Prostate gland (tissue), 2 donors: ENCODE measurements around the gene SHISAL1.

Source experiments
- CTCF ChIP-seq, 4 experiments: fragments of 200-600 bp in 2 of 4; fragments of 450-650 bp in 2 of 4; sonication (generic) in 2 of 4; IDR thresholded peaks; 1 replicate in 3 of 4; 2 replicates in 1 of 4; pipeline ENCODE4 v1.5.1; 2016 to 2019; ENCODE audit warnings: antibody characterized with exemption in 4 of 4, mild to moderate bottlenecking in 2 of 4, moderate library complexity in 2 of 4
- POLR2AphosphoS5 ChIP-seq: sonication (generic); formaldehyde crosslinking; IDR thresholded peaks from one replicate; pipeline ENCODE4 v1.6.1; 2017; ENCODE audit warnings: antibody characterized with exemption

GRCh38 chr22:44214187-44214586, 98.6 kb downstream of the SHISAL1 start:
- TF ChIP-seq POLR2AphosphoS5 = no peak
- no peak for TF ChIP-seq CTCF (IDR thresholded peaks at IDR 0.05)
